ENCODE data around the gene GPC6.

GPC6 gene

DNA sequence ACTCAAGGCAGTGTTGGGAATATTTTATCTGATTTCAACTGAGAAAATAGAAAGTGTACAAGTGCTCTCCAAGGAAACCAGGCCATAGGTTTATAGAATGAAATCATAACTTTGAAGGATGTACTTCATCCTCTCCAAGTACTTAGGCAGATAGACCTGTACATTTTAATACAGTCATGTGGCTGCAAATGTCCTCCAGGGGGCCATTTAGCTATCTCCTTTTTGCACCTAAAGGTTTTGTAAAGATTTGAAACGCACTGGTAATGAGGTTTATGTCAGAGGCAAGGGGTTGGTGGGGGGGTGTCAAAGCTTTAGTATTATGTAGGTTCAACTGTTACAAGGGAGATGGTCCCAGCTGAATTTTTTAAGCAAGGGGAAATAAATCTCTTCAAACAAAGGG lies 888.4 kb downstream of the GPC6 start:
- no peaks in the 10 kb centered on the region for H3K36me3 Mint-ChIP-seq (ENCODE audit: insufficient read depth)
- no peak for ATAC-seq (replicated peaks; ENCODE audit: extremely low read depth, poor library complexity, severe bottlenecking)
- H3K4me3 Mint-ChIP-seq, result no peak overlapping the region
- H3K4me1 Mint-ChIP-seq, result no peaks in the 10 kb centered on the region
- H3K9me3 Mint-ChIP-seq, result no peaks in the 10 kb centered on the region
- peaks cover 22% of the 10 kb centered on the region for H3K27me3 Mint-ChIP-seq
- H3K27ac Mint-ChIP-seq (ENCODE audit: low read depth), result no peak overlapping the region
- no peak for DNase-seq (ENCODE audit: low spot score in 2 of 2)

DNA sequence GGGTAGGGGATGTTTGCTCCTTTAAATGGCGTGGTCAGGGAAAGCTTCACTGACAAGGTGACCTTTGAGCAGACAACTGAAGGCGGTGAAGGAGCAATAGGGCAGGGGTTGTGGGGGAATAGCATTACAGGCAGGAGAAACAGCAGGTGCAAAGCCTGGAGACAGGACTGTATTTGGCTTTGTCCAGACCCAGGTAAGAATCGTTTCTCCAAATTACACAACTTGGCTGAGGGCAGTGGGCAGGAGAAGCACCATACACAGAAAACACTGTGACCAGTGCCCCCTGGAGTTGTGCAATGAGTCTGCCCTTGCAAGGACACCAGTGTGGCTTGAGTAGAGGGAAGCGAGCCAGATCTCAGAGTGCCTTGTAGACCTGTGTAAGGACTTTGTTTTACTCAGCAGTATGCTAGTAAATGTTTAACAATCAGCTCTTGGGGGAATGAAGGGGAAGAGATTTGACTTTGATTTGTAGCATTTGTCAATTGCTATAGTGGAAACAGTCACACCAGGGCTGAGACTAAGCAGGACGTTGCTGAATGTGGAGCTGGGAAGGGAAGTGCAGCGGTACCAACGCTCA lies 892.8 kb downstream of the GPC6 start:
- ATAC-seq (replicated peaks; ENCODE audit: extremely low read depth, poor library complexity, severe bottlenecking) (no peak), DNase-seq (ENCODE audit: low spot score in 2 of 2) (no peak)
- H3K27ac Mint-ChIP-seq (ENCODE audit: low read depth), result no peak overlapping the region
- no peaks in the 10 kb centered on the region for H3K9me3 Mint-ChIP-seq
- H3K4me3 Mint-ChIP-seq, result no peak overlapping the region
- peaks cover 29% of the 10 kb centered on the region for H3K27me3 Mint-ChIP-seq
- no peaks in the 10 kb centered on the region for H3K36me3 Mint-ChIP-seq (ENCODE audit: insufficient read depth)
- no peaks in the 10 kb centered on the region for H3K4me1 Mint-ChIP-seq

DNA sequence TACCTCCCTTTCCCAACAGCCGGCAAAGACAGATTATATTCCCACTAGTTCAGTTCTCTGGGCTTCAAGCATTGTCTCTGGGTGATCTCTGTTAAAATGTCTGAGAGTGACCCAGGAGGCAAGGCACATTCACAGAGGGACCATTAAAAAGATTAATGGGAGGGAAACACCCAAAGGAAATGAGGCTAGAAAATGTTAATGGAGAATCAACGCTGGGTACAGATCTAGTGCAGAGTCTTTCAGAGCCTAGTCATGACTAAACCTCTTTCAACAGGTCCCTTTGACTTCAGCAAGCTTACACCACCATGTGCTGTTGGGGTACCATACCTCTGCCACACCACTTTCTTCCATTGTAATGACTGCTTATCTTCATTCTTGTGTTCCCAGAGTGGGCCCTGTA lies 894.3 kb downstream of the GPC6 start:
- no peak overlapping the region for H3K4me3 Mint-ChIP-seq
- no peaks in the 10 kb centered on the region for H3K36me3 Mint-ChIP-seq (ENCODE audit: insufficient read depth)
- H3K27ac Mint-ChIP-seq (ENCODE audit: low read depth), result no peak overlapping the region
- DNase-seq (ENCODE audit: low spot score in 2 of 2), result no peak
- ATAC-seq (replicated peaks; ENCODE audit: extremely low read depth, poor library complexity, severe bottlenecking), result no peak
- no peaks in the 10 kb centered on the region for H3K9me3 Mint-ChIP-seq
- peaks cover 29% of the 10 kb centered on the region for H3K27me3 Mint-ChIP-seq
- H3K4me1 Mint-ChIP-seq, result no peaks in the 10 kb centered on the region

DNA sequence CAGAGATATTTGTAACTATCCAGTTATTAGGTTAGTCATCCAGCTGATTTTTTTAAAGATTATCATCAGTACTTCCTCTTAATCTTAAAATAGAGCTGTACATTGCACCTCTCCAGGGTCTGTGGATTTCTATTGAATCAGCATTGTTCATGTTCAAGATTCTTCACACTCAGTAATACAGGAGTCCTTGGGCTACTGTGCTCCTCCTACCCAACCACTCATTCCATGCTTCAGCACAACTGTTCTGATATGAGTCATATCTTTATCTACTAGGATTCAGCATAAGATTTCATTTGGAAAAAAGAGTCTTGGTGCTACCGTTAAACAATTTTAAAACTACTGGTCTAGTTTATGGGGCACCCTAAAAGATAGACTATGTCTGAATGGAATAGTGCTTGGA lies 895.1 kb downstream of the GPC6 start:
- Mint-ChIP-seq H3K36me3 (ENCODE audit: insufficient read depth) (no peaks in the 10 kb centered on the region), H3K4me3 (no peak overlapping the region), H3K27me3 (peaks cover 29% of the 10 kb centered on the region), H3K4me1 (no peaks in the 10 kb centered on the region), H3K9me3 (no peaks in the 10 kb centered on the region), H3K27ac (ENCODE audit: low read depth) (no peak overlapping the region)
- ATAC-seq (replicated peaks; ENCODE audit: extremely low read depth, poor library complexity, severe bottlenecking) (no peak), DNase-seq (ENCODE audit: low spot score in 2 of 2) (no peak)

DNA sequence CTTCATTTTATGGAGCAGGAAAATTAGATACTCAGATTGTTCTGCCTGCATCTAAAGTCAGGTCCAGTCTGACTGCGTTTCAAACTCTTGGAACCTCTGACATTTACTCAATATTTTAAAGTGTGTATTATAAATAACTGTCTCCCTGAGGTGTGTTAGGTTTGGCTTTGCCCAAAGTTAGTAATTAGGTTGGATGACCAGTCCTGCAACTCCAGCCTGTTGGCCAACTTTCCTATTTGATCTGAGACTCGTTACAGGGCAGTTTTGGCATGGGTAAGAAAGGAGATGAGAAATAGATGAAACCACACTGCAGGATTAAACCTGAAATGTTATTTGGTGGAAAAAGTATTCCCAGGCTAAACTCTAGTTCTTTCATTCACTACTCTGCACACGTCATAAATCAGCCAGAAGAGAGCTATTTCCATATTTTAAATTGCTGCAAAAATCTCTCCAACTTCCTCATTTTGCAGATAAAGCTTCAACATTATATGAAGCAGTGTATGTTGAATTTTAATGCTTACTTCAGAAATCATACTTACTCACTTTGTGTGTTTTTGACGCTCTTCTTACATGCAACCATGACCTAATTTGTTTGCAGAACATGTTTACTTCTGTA lies 895.8 kb downstream of the GPC6 start:
- no peak for DNase-seq (ENCODE audit: low spot score in 2 of 2)
- H3K4me3 Mint-ChIP-seq, result no peak overlapping the region
- H3K36me3 Mint-ChIP-seq (ENCODE audit: insufficient read depth), result no peaks in the 10 kb centered on the region
- no peak for ATAC-seq (replicated peaks; ENCODE audit: extremely low read depth, poor library complexity, severe bottlenecking)
- no peaks in the 10 kb centered on the region for H3K9me3 Mint-ChIP-seq
- H3K27me3 Mint-ChIP-seq, result peaks cover 29% of the 10 kb centered on the region
- no peaks in the 10 kb centered on the region for H3K4me1 Mint-ChIP-seq
- no peak overlapping the region for H3K27ac Mint-ChIP-seq (ENCODE audit: low read depth)

GRCh38 chr13:94123557-94123956 lies 897.0 kb downstream of the GPC6 start:
- H3K9me3 Mint-ChIP-seq, result no peaks in the 10 kb centered on the region
- ATAC-seq (replicated peaks; ENCODE audit: extremely low read depth, poor library complexity, severe bottlenecking) (no peak), DNase-seq (ENCODE audit: low spot score in 2 of 2) (no peak)
- peaks cover 22% of the 10 kb centered on the region for H3K27me3 Mint-ChIP-seq
- H3K4me3 Mint-ChIP-seq, result no peak overlapping the region
- H3K27ac Mint-ChIP-seq (ENCODE audit: low read depth), result no peak overlapping the region
- no peaks in the 10 kb centered on the region for H3K36me3 Mint-ChIP-seq (ENCODE audit: insufficient read depth)
- H3K4me1 Mint-ChIP-seq, result no peaks in the 10 kb centered on the region

GRCh38 chr13:94128430-94128829 lies 901.8 kb downstream of the GPC6 start:
- ATAC-seq (replicated peaks; ENCODE audit: extremely low read depth, poor library complexity, severe bottlenecking), result no peak
- no peak for DNase-seq (ENCODE audit: low spot score in 2 of 2)
- Mint-ChIP-seq H3K36me3 (ENCODE audit: insufficient read depth) (no peaks in the 10 kb centered on the region), H3K27ac (ENCODE audit: low read depth) (no peak overlapping the region), H3K27me3 (peaks cover 10% of the 10 kb centered on the region), H3K4me3 (no peak overlapping the region), H3K4me1 (no peaks in the 10 kb centered on the region), H3K9me3 (no peaks in the 10 kb centered on the region)

GRCh38 chr13:94129490-94129894 lies 902.9 kb downstream of the GPC6 start:
- H3K4me3 Mint-ChIP-seq, result no peak overlapping the region
- no peak overlapping the region for H3K27ac Mint-ChIP-seq (ENCODE audit: low read depth)
- no peaks in the 10 kb centered on the region for H3K9me3 Mint-ChIP-seq
- no peak for ATAC-seq (replicated peaks; ENCODE audit: extremely low read depth, poor library complexity, severe bottlenecking)
- no peak for DNase-seq (ENCODE audit: low spot score in 2 of 2)
- peaks cover 10% of the 10 kb centered on the region for H3K27me3 Mint-ChIP-seq
- H3K36me3 Mint-ChIP-seq (ENCODE audit: insufficient read depth), result no peaks in the 10 kb centered on the region
- H3K4me1 Mint-ChIP-seq, result no peaks in the 10 kb centered on the region

DNA sequence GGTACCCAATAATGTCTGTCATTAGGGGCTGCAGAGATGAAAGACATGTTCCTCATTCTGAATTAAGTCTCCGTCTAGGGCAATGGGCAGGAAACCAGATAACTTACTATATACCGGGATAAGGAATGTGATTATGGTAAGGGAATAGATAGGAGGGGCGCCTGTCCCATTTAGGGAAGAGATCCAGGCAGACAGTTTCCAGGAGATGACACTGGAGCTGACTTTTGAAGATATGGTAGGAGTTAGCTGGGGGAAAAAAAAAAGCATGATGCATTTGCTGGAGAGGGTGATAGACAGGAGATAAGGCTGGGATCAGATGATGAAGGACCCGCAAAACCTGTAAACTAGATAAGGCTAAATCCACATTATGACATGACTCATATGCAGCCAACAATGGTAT lies 912.2 kb downstream of the GPC6 start:
- H3K4me3 Mint-ChIP-seq, result no peak overlapping the region
- H3K27me3 Mint-ChIP-seq, result no peaks in the 10 kb centered on the region
- no peaks in the 10 kb centered on the region for H3K9me3 Mint-ChIP-seq
- ATAC-seq (replicated peaks; ENCODE audit: extremely low read depth, poor library complexity, severe bottlenecking) (no peak), DNase-seq (ENCODE audit: low spot score in 2 of 2) (no peak)
- H3K4me1 Mint-ChIP-seq, result no peaks in the 10 kb centered on the region
- H3K27ac Mint-ChIP-seq (ENCODE audit: low read depth), result no peak overlapping the region
- H3K36me3 Mint-ChIP-seq (ENCODE audit: insufficient read depth), result no peaks in the 10 kb centered on the region

- Mint-ChIP-seq H3K27me3 (no peaks in the 10 kb centered on the region), H3K4me3 (no peak overlapping the region), H3K27ac (ENCODE audit: low read depth) (no peak overlapping the region), H3K9me3 (no peaks in the 10 kb centered on the region), H3K4me1 (no peaks in the 10 kb centered on the region), H3K36me3 (ENCODE audit: insufficient read depth) (no peaks in the 10 kb centered on the region)
- DNase-seq (ENCODE audit: low spot score in 2 of 2) (no peak), ATAC-seq (replicated peaks; ENCODE audit: extremely low read depth, poor library complexity, severe bottlenecking) (no peak)
Measured at GRCh38 chr13:94139393-94139995, 912.9 kb downstream of the GPC6 start.

DNA sequence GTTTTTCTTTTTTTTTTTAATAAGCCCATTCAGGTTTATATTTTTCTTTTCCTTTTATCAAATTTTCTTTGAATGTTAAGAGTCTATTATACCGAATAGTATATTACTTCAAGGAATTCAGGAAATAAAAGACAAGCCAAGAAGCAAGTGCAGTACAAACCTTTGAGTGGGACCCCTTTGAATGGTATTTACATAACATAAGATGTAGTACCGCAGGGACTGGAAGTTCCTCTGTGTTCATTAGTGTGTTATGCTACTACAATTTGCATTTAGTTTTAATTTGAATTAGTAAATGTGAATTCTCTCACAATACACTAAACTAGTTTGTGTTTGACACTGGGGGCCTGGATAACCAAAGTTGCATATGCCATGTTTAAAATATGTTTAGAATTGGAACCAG lies 913.4 kb downstream of the GPC6 start:
- H3K27me3 Mint-ChIP-seq, result no peaks in the 10 kb centered on the region
- ATAC-seq (replicated peaks; ENCODE audit: extremely low read depth, poor library complexity, severe bottlenecking) (no peak), DNase-seq (ENCODE audit: low spot score in 2 of 2) (no peak)
- H3K27ac Mint-ChIP-seq (ENCODE audit: low read depth), result no peak overlapping the region
- no peaks in the 10 kb centered on the region for H3K9me3 Mint-ChIP-seq
- no peak overlapping the region for H3K4me3 Mint-ChIP-seq
- H3K36me3 Mint-ChIP-seq (ENCODE audit: insufficient read depth), result no peaks in the 10 kb centered on the region
- H3K4me1 Mint-ChIP-seq, result no peaks in the 10 kb centered on the region

- Mint-ChIP-seq H3K4me3 (no peak overlapping the region), H3K27ac (ENCODE audit: low read depth) (no peak overlapping the region), H3K36me3 (ENCODE audit: insufficient read depth) (no peaks in the 10 kb centered on the region), H3K4me1 (no peaks in the 10 kb centered on the region), H3K9me3 (no peaks in the 10 kb centered on the region), H3K27me3 (no peaks in the 10 kb centered on the region)
- ATAC-seq (replicated peaks; ENCODE audit: extremely low read depth, poor library complexity, severe bottlenecking), result no peak
- no peak for DNase-seq (ENCODE audit: low spot score in 2 of 2)
Measured at GRCh38 chr13:94140511-94140910, 913.9 kb downstream of the GPC6 start.

DNA sequence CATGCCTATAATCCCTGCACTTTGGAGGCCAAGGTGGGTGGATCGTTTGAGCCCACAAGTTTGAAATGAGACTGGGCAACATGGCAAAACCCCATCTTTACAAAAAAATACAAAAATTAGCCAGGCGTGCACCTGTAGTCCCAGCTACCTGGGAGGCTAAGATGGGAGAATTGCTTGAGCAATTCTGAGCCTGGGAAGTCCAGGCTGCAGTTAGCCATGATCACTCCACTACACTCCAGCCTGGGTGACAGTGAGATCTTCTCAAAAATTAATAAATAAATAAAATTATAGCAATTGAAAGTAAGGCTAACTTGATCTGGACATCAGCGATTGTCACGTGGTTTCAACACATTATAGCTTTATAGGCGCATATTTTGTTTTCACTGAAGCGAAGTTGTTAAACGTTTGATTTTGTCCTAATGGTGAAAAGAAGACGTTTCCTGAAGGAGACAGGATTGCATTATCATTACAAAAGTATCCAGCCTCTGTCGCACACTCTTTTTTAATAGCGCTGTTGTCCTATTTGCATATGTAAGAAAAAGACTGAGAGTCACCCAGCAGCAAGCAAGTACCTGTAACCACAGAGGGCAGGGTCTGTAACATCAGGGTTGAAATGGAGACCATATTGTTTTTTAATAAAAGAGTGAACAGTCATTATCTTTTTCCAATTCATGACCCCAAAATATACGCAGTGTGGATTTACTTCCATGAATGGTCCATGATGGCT lies 917.2 kb downstream of the GPC6 start:
- Mint-ChIP-seq H3K27me3 (no peaks in the 10 kb centered on the region), H3K9me3 (no peaks in the 10 kb centered on the region), H3K4me1 (no peaks in the 10 kb centered on the region), H3K36me3 (ENCODE audit: insufficient read depth) (no peaks in the 10 kb centered on the region), H3K27ac (ENCODE audit: low read depth) (no peak overlapping the region), H3K4me3 (no peak overlapping the region)
- ATAC-seq (replicated peaks; ENCODE audit: extremely low read depth, poor library complexity, severe bottlenecking), result no peak
- DNase-seq (ENCODE audit: low spot score in 2 of 2), result no peak

Measured in central memory CD8-positive, alpha-beta T cell (primary cell).